ENCODE data around the gene NUDT22.

DNA sequence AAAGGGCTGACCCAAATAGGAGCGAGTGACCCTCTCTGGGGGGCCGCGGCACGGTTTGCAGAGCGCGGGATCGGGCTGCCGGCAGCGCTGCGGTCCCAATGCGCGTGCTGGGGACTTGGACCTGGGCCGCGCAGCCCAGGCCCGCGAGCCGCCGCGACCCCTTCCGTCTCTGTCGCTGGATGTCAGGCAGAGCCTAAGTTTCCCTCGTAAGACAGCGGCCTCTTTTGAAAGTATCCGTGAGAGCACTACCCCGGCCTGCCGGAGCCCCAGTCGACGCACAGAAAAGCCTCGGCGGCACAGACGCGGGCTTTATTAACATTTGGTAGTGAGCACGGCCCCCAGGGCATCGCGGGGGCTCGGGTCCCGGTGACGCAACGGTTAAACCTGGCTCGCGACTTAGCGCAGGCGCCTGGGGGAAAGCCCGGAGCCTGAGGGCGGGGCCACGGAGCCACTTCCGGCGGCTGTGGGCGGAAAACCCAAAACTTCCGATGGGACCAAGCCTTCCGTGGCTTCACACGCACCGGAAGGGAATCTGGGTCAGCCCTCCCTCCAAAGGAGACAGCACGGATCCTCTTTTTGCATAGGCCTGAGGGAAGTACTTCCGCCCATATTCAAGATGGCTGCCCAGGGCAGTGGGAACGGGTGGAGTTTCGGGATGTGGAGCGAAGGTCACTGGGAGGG is 43.6 kb downstream of the NUDT22 start:
- TF ChIP-seq, protein P1, sequence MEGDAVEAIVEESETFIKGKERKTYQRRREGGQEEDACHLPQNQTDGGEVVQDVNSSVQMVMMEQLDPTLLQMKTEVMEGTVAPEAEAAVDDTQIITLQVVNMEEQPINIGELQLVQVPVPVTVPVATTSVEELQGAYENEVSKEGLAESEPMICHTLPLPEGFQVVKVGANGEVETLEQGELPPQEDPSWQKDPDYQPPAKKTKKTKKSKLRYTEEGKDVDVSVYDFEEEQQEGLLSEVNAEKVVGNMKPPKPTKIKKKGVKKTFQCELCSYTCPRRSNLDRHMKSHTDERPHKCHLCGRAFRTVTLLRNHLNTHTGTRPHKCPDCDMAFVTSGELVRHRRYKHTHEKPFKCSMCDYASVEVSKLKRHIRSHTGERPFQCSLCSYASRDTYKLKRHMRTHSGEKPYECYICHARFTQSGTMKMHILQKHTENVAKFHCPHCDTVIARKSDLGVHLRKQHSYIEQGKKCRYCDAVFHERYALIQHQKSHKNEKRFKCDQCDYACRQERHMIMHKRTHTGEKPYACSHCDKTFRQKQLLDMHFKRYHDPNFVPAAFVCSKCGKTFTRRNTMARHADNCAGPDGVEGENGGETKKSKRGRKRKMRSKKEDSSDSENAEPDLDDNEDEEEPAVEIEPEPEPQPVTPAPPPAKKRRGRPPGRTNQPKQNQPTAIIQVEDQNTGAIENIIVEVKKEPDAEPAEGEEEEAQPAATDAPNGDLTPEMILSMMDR (IDR thresholded peaks at IDR 0.05): peak in 1 of 3 donors; percentile 18
- TF ChIP-seq POLR2A (IDR thresholded peaks at IDR 0.05): no peak
